Urinary bladder (tissue), 4 donors: Measurements from ENCODE around the gene ERC2. TPM values are rescaled to one million over a fixed set of nuclear protein-coding genes. Genes with fewer than 3 reads are reported as not detected.
A peak's percentile ranks its signal among the peaks of the same experiment; 100 is the strongest.

Source experiments
- DNase-seq: peaks from one replicate; pipeline ENCODE4 v3.0.0-alpha.2; 2015; ENCODE audit errors: extremely low spot score
- H3K27ac ChIP-seq: one replicate; pipeline ENCODE4 v1.5.1; 2013; ENCODE audit warnings: low read depth, mild to moderate bottlenecking, moderate library complexity
- H3K36me3 ChIP-seq: one replicate; pipeline ENCODE4 v1.6.1; 2013; ENCODE audit warnings: mild to moderate bottlenecking, moderate library complexity; ENCODE audit not compliant: insufficient read depth
- H3K4me1 ChIP-seq: one replicate; pipeline ENCODE4 v1.6.1; 2013; ENCODE audit warnings: mild to moderate bottlenecking, moderate library complexity; ENCODE audit not compliant: insufficient read depth
- H3K4me3 ChIP-seq: one replicate; pipeline ENCODE4 v1.5.1; 2013; ENCODE audit warnings: low read depth, low read length
- WGBS: extraction: QIAGEN DNeasy Blood & Tissue Kit; methylation state at CpG from one replicate; pipeline ENCODE4 v1.1.7; 2013; 5-methylcytosine and 5-hydroxymethylcytosine counted together
- polyA plus RNA-seq: library from polyadenylated mRNA; stranded (reverse); fragments of 200-250 nt; gene quantifications from one replicate; pipeline ENCODE4 v1.2.3, GENCODE V29; 2013
- total RNA-seq: library from RNA; depleted of rRNA; stranded (reverse); fragments of >200 nt; gene quantifications from one replicate; pipeline ENCODE4 v1.2.3, GENCODE V29; 2014
- donor health status: healthy with polysubstance abuse.
- donor health status: healthy.

ERC2 gene
- total and polyA plus RNA-seq, 2 donors, result 0.49 to 3.0 TPM

GRCh38 chr3:55984626-55985025, 483.6 kb downstream of the ERC2 start:
- no peaks in the 10 kb centered on the region for H3K4me1 ChIP-seq
- WGBS, result 94% methylated on average over 5 of the region's 5 CpGs
- H3K36me3 ChIP-seq, result no peaks in the 10 kb centered on the region
- H3K4me3 ChIP-seq, result no peak overlapping the region
- H3K27ac ChIP-seq, result no peak overlapping the region
- no peak for DNase-seq

GRCh38 chr3:55978953-55979352, 489.3 kb downstream of the ERC2 start:
- DNase-seq, result no peak
- 87% methylated on average over 6 of the region's 6 CpGs for WGBS
- H3K36me3 ChIP-seq, result no peaks in the 10 kb centered on the region
- H3K4me3 ChIP-seq, result no peak overlapping the region
- no peak overlapping the region for H3K27ac ChIP-seq
- no peaks in the 10 kb centered on the region for H3K4me1 ChIP-seq

GRCh38 chr3:55974421-55975165, 493.7 kb downstream of the ERC2 start:
- H3K36me3 ChIP-seq, result no peaks in the 10 kb centered on the region
- H3K27ac ChIP-seq, result no peak overlapping the region
- WGBS, result 81% methylated on average over 13 of the region's 13 CpGs
- H3K4me3 ChIP-seq, result no peak overlapping the region
- peak; percentile 43 for DNase-seq
- no peaks in the 10 kb centered on the region for H3K4me1 ChIP-seq

GRCh38 chr3:55969634-55970033, 498.6 kb downstream of the ERC2 start:
- DNase-seq, result no peak
- H3K4me1 ChIP-seq, result no peaks in the 10 kb centered on the region
- H3K4me3 ChIP-seq, result no peak overlapping the region
- no peaks in the 10 kb centered on the region for H3K36me3 ChIP-seq
- WGBS, result 81% methylated on average over 2 of the region's 2 CpGs
- H3K27ac ChIP-seq, result no peak overlapping the region

- WGBS, result 75% methylated on average over 6 of the region's 6 CpGs
- Histone ChIP-seq H3K4me1 (no peaks in the 10 kb centered on the region), H3K36me3 (no peaks in the 10 kb centered on the region), H3K4me3 (no peak overlapping the region), H3K27ac (no peak overlapping the region)
- DNase-seq, result no peak
These were observed 499.9 kb downstream of the ERC2 start for GRCh38 chr3:55968331-55968730.

- no peak overlapping the region for H3K4me3 ChIP-seq
- no peak overlapping the region for H3K27ac ChIP-seq
- H3K4me1 ChIP-seq, result no peaks in the 10 kb centered on the region
- WGBS, result 75% methylated on average over 1 of the region's 1 CpG
- DNase-seq, result no peak
- no peaks in the 10 kb centered on the region for H3K36me3 ChIP-seq
These were observed 501.7 kb downstream of the ERC2 start for GRCh38 chr3:55966566-55966965.

- Histone ChIP-seq H3K4me1 (no peaks in the 10 kb centered on the region), H3K27ac (no peak overlapping the region), H3K36me3 (no peaks in the 10 kb centered on the region), H3K4me3 (no peak overlapping the region)
- DNase-seq, result no peak
- 91% methylated on average over 5 of the region's 5 CpGs for WGBS
These were observed 502.5 kb downstream of the ERC2 start for GRCh38 chr3:55965776-55966175.

- 23% methylated on average over 2 of the region's 2 CpGs for WGBS
- Histone ChIP-seq H3K4me3 (no peak overlapping the region), H3K36me3 (no peaks in the 10 kb centered on the region), H3K27ac (no peak overlapping the region), H3K4me1 (no peaks in the 10 kb centered on the region)
- no peak for DNase-seq
These were observed 503.7 kb downstream of the ERC2 start for GRCh38 chr3:55964491-55964985.

- no peak for DNase-seq
- H3K36me3 ChIP-seq, result no peaks in the 10 kb centered on the region
- H3K27ac ChIP-seq, result no peak overlapping the region
- H3K4me3 ChIP-seq, result no peak overlapping the region
- 83% methylated on average over 6 of the region's 6 CpGs for WGBS
- H3K4me1 ChIP-seq, result no peaks in the 10 kb centered on the region
These were observed 504.7 kb downstream of the ERC2 start for GRCh38 chr3:55963601-55964000.

- H3K4me1 ChIP-seq, result no peaks in the 10 kb centered on the region
- 71% methylated on average over 7 of the region's 7 CpGs for WGBS
- DNase-seq, result no peak
These were observed 508.7 kb downstream of the ERC2 start for GRCh38 chr3:55959471-55960080.

GRCh38 chr3:55958605-55959004, 509.7 kb downstream of the ERC2 start:
- WGBS, result 96% methylated on average over 8 of the region's 8 CpGs
- no peak for DNase-seq
- no peaks in the 10 kb centered on the region for H3K4me1 ChIP-seq

More at GRCh38 chr3:55959471-55960080, 508.7 kb downstream of the ERC2 start:
- Histone ChIP-seq H3K36me3 (no peaks in the 10 kb centered on the region), H3K27ac (no peak overlapping the region), H3K4me3 (no peak overlapping the region)

GRCh38 chr3:55955891-55956477, 512.3 kb downstream of the ERC2 start:
- no peak for DNase-seq
- H3K27ac ChIP-seq, result no peak overlapping the region
- no peaks in the 10 kb centered on the region for H3K4me1 ChIP-seq
- WGBS, result 48% methylated on average over 4 of the region's 4 CpGs
- no peak overlapping the region for H3K4me3 ChIP-seq
- no peaks in the 10 kb centered on the region for H3K36me3 ChIP-seq

More at GRCh38 chr3:55958605-55959004, 509.7 kb downstream of the ERC2 start:
- H3K4me3 ChIP-seq, result no peak overlapping the region
- no peaks in the 10 kb centered on the region for H3K36me3 ChIP-seq
- H3K27ac ChIP-seq, result no peak overlapping the region

- H3K4me1 ChIP-seq, result no peaks in the 10 kb centered on the region
- WGBS, result 57% methylated on average over 4 of the region's 4 CpGs
- H3K27ac ChIP-seq, result no peak overlapping the region
- no peak overlapping the region for H3K4me3 ChIP-seq
- DNase-seq, result no peak
- H3K36me3 ChIP-seq, result no peaks in the 10 kb centered on the region
These were observed 516.9 kb downstream of the ERC2 start for GRCh38 chr3:55951388-55951787.

GRCh38 chr3:55947406-55947805, 520.9 kb downstream of the ERC2 start:
- no peak overlapping the region for H3K4me3 ChIP-seq
- no peak for DNase-seq
- 82% methylated on average over 5 of the region's 5 CpGs for WGBS
- no peak overlapping the region for H3K27ac ChIP-seq
- no peaks in the 10 kb centered on the region for H3K36me3 ChIP-seq
- no peaks in the 10 kb centered on the region for H3K4me1 ChIP-seq
